DOHH2 (cell line): ENCODE results near the gene GPC5.

Experiments used
- H3F3A ChIP-seq: fragments of 200-600 bp; sonication (generic), shearing (Covaris generic); 2 replicates; pipeline ENCODE4 v1.6.0; 2016; ENCODE audit warnings: antibody characterized with exemption, mild to moderate bottlenecking; ENCODE audit not compliant: control insufficient read depth, insufficient read depth
- H3K27ac ChIP-seq: fragments of 200-600 bp; sonication (generic); 2 replicates; pipeline ENCODE4 v1.5.1; 2014; ENCODE audit warnings: low read depth, mild to moderate bottlenecking, low read length, moderate library complexity
- H3K27me3 ChIP-seq: fragments of 200-600 bp; sonication (generic); 2 replicates; pipeline ENCODE4 v1.6.1; 2014; ENCODE audit warnings: mild to moderate bottlenecking, low read length, mixed read lengths; ENCODE audit not compliant: control insufficient read depth
- H3K36me3 ChIP-seq: fragments of 200-600 bp; sonication (generic); 2 replicates; pipeline ENCODE4 v1.6.1; 2014; ENCODE audit warnings: mild to moderate bottlenecking, low read length, moderate library complexity, mixed read lengths; ENCODE audit not compliant: control insufficient read depth
- H3K4me1 ChIP-seq: fragments of 200-600 bp; sonication (generic); 2 replicates; pipeline ENCODE4 v1.6.1; 2014; ENCODE audit warnings: mild to moderate bottlenecking, low read length, mixed read lengths; ENCODE audit not compliant: control insufficient read depth
- H3K4me2 ChIP-seq: fragments of 200-600 bp; sonication (generic); 2 replicates; pipeline ENCODE4 v1.6.0; 2014; ENCODE audit warnings: mild to moderate bottlenecking, low read length, moderate library complexity
- H3K4me3 ChIP-seq: fragments of 200-600 bp; sonication (generic); 2 replicates; pipeline ENCODE4 v1.5.1; 2014; ENCODE audit warnings: mild to moderate bottlenecking, low read length, mixed read lengths
- H3K79me2 ChIP-seq: fragments of 200-600 bp; sonication (generic); 2 replicates; pipeline ENCODE4 v1.6.1; 2014; ENCODE audit warnings: mild to moderate bottlenecking, low read length, mixed read lengths; ENCODE audit not compliant: control insufficient read depth
- H3K9me2 ChIP-seq: fragments of 200-600 bp; sonication (generic); replicated peaks from 2 replicates; pipeline ENCODE4 v1.6.1; 2014; ENCODE audit warnings: mild to moderate bottlenecking, low read length, mixed read lengths; ENCODE audit not compliant: control insufficient read depth
- H3K9me3 ChIP-seq: fragments of 200-600 bp; sonication (generic); 2 replicates; pipeline ENCODE4 v1.6.1; 2014; ENCODE audit warnings: antibody characterized with exemption, low read length, mixed read lengths; ENCODE audit not compliant: control insufficient read depth, insufficient read depth
- H4K20me1 ChIP-seq: fragments of 200-600 bp; sonication (generic); 2 replicates; pipeline ENCODE4 v1.6.0; 2014; ENCODE audit warnings: low read depth, mild to moderate bottlenecking, antibody characterized with exemption, low read length, moderate library complexity; ENCODE audit not compliant: control insufficient read depth, insufficient read depth
- EZH2phosphoT487 ChIP-seq: fragments of 200-600 bp; sonication (generic); IDR thresholded peaks from 2 replicates; pipeline ENCODE4 v1.6.1; 2017; ENCODE audit warnings: borderline replicate concordance, mild to moderate bottlenecking, antibody characterized with exemption, low read length, moderate library complexity, mixed read lengths
- TF ChIP-seq, protein P1 (sequence below): fragments of 200-600 bp; sonication (generic); IDR thresholded peaks from one replicate; pipeline ENCODE4 v1.5.1; 2014; ENCODE audit warnings: antibody characterized with exemption, mild to moderate bottlenecking, low read depth, low read length; ENCODE audit not compliant: poor library complexity, severe bottlenecking

The GPC5 gene

DNA sequence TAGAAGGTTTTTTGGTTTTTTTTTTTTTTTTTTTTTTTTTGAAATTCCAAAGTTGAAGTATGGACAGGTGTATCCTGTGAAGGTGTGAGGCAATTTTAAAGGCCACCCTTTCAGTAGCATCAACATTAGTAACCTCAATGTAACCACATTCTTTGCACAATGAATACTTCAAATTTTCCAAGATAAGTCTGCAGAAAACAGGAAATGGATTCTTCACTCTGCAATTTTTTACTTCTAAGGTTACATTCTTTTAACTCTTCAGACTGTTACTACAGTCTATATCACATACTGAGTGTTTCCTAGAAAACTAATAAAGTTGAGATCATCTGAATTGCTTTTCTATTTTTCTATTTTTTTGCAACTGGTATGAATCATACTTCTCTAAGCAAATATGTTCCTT lies 1259.1 kb downstream of the GPC5 start:
- Histone ChIP-seq H3K9me2 (no peaks in the 10 kb centered on the region), H3F3A (no peaks in the 10 kb centered on the region), H3K4me2 (no peak overlapping the region), H3K9me3 (no peaks in the 10 kb centered on the region), H3K4me1 (no peaks in the 10 kb centered on the region), H3K4me3 (no peak overlapping the region), H3K79me2 (no peaks in the 10 kb centered on the region), H4K20me1 (no peaks in the 10 kb centered on the region), H3K27ac (no peak overlapping the region), H3K36me3 (no peaks in the 10 kb centered on the region), H3K27me3 (no peaks in the 10 kb centered on the region)
- TF ChIP-seq, protein P1, sequence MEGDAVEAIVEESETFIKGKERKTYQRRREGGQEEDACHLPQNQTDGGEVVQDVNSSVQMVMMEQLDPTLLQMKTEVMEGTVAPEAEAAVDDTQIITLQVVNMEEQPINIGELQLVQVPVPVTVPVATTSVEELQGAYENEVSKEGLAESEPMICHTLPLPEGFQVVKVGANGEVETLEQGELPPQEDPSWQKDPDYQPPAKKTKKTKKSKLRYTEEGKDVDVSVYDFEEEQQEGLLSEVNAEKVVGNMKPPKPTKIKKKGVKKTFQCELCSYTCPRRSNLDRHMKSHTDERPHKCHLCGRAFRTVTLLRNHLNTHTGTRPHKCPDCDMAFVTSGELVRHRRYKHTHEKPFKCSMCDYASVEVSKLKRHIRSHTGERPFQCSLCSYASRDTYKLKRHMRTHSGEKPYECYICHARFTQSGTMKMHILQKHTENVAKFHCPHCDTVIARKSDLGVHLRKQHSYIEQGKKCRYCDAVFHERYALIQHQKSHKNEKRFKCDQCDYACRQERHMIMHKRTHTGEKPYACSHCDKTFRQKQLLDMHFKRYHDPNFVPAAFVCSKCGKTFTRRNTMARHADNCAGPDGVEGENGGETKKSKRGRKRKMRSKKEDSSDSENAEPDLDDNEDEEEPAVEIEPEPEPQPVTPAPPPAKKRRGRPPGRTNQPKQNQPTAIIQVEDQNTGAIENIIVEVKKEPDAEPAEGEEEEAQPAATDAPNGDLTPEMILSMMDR, result no peak
- TF ChIP-seq EZH2phosphoT487, result no peak

DNA sequence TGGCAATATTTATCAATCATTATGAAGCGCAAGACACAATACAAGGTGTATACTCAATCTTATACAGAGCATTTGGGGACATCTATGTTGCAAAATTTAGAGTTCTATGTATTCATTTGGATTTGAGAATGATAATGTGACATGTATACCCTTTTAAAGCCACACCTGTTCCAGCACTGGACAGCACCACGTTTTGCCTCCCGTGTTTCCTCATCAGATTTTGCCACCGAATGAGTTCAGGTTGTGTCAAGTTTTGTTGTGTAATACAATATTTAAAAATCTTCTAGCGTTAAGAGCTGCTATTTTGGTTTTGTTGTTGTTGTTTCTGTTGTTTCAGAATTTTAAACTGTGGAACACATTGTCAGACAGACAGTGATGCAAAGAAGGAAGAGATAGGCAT lies 1259.9 kb downstream of the GPC5 start:
- no peaks in the 10 kb centered on the region for H3K36me3 ChIP-seq
- no peak for TF ChIP-seq EZH2phosphoT487
- TF ChIP-seq, protein P1, result no peak
- no peak overlapping the region for H3K27ac ChIP-seq
- H3K4me3 ChIP-seq, result no peak overlapping the region
- no peaks in the 10 kb centered on the region for H3K9me3 ChIP-seq
- no peak overlapping the region for H3K4me2 ChIP-seq
- H3K9me2 ChIP-seq, result no peaks in the 10 kb centered on the region
- no peaks in the 10 kb centered on the region for H4K20me1 ChIP-seq
- no peaks in the 10 kb centered on the region for H3K79me2 ChIP-seq
- no peaks in the 10 kb centered on the region for H3F3A ChIP-seq
- H3K4me1 ChIP-seq, result no peaks in the 10 kb centered on the region
- H3K27me3 ChIP-seq, result no peaks in the 10 kb centered on the region

DNA sequence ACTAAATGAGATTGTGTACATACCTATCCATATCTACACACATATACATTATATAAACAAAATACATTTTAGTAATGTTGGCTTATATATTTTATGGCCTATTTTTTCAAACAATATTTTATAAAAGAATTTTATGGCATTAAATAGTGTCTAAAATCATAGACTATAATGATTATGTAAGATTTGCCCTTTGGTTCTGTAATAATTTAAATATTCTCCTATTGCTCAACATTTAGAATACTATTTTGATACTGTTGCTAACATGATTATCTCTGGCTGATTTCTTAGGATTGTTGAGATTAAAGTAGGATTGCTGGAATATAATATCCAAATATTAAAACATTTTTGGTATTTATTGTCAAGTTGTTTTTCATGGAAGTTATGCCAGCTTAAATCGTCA lies 1263.0 kb downstream of the GPC5 start:
- no peaks in the 10 kb centered on the region for H3K27me3 ChIP-seq
- H3K36me3 ChIP-seq, result no peaks in the 10 kb centered on the region

More for the DNA sequence above, 1263.0 kb downstream of the GPC5 start:
- H3K27ac ChIP-seq, result no peak overlapping the region
- H3F3A ChIP-seq, result no peaks in the 10 kb centered on the region
- H3K9me3 ChIP-seq, result no peaks in the 10 kb centered on the region
- no peaks in the 10 kb centered on the region for H3K9me2 ChIP-seq
- H3K4me2 ChIP-seq, result no peak overlapping the region
- no peak overlapping the region for H3K4me3 ChIP-seq
- H4K20me1 ChIP-seq, result no peaks in the 10 kb centered on the region
- no peaks in the 10 kb centered on the region for H3K4me1 ChIP-seq
- H3K79me2 ChIP-seq, result no peaks in the 10 kb centered on the region
- TF ChIP-seq, protein P1, result no peak
- no peak for TF ChIP-seq EZH2phosphoT487
